OCI-LY3 (cell line): ENCODE measurements around the gene SLC13A2.
"Not testable (repeated sequence)": the region's sequence is repeated elsewhere in the genome, so short reads cannot be mapped to it uniquely, and the experiment has no call there.

Experiments
- H2AFZ ChIP-seq: fragments of 200-600, 300-600 bp; shearing (Covaris generic); 2 replicates; pipeline ENCODE4 v1.6.0; 2014; ENCODE audit warnings: antibody characterized with exemption, low read depth, low read length
- H3K27ac ChIP-seq: fragments of 200-600, 300-600 bp; sonication (generic); 2 replicates; pipeline ENCODE4 v1.5.1; 2014; ENCODE audit warnings: mild to moderate bottlenecking, low read length, moderate library complexity, mixed read lengths
- H3K27me3 ChIP-seq: fragments of 200-600, 300-600 bp; sonication (generic); 2 replicates; pipeline ENCODE4 v1.6.1; 2014; ENCODE audit warnings: low read depth, low read length, mixed read lengths
- H3K36me3 ChIP-seq: fragments of 200-600, 300-600 bp; sonication (generic); replicated peaks from 2 replicates; pipeline ENCODE3; 2014; ENCODE audit warnings: low read depth, low read length, mixed read lengths
- H3K4me1 ChIP-seq: fragments of 300-600, 200-600 bp; sonication (generic); 2 replicates; pipeline ENCODE4 v1.6.1; 2014; ENCODE audit warnings: low read length, mixed read lengths
- H3K4me2 ChIP-seq: fragments of 200-600, 300-600 bp; sonication (generic); 2 replicates; pipeline ENCODE4 v1.6.1; 2014; ENCODE audit warnings: low read length, mixed read lengths
- H3K4me3 ChIP-seq: fragments of 300-600, 200-600 bp; sonication (generic); 2 replicates; pipeline ENCODE4 v1.5.1; 2014; ENCODE audit warnings: antibody characterized with exemption, mild to moderate bottlenecking, low read length, moderate library complexity
- H3K79me2 ChIP-seq: fragments of 300-600, 200-600 bp; shearing (Covaris generic); 2 replicates; pipeline ENCODE4 v1.6.1; 2014; ENCODE audit warnings: mild to moderate bottlenecking, low read length, mixed read lengths
- H3K9ac ChIP-seq: fragments of 300-600, 200-600 bp; shearing (Covaris generic); 2 replicates; pipeline ENCODE4 v1.6.0; 2014; ENCODE audit warnings: mild to moderate bottlenecking, low read length, moderate library complexity
- H3K9me3 ChIP-seq: fragments of 200-600, 300-600 bp; shearing (Covaris generic); 2 replicates; pipeline ENCODE4 v1.6.1; 2014; ENCODE audit warnings: low read length, mixed read lengths; ENCODE audit not compliant: insufficient read depth
- H4K20me1 ChIP-seq: fragments of 200-600, 300-600 bp; sonication (generic); 2 replicates; pipeline ENCODE4 v1.6.1; 2016; ENCODE audit warnings: low read length, mixed read lengths; ENCODE audit not compliant: insufficient read depth
- CTCF ChIP-seq: fragments of 200-600, 300-600 bp; sonication (generic); IDR thresholded peaks from 2 replicates; pipeline ENCODE4 v1.5.1; 2014; ENCODE audit warnings: antibody characterized with exemption, low read length, low read depth
- EZH2phosphoT487 ChIP-seq: fragments of 200-600 bp; shearing (Covaris generic); IDR thresholded peaks from 2 replicates; pipeline ENCODE4 v1.6.1; 2018; ENCODE audit warnings: antibody characterized with exemption, mixed run types, low read depth

SLC13A2 gene

GRCh38 chr17:28521311-28522085 lies 48.1 kb downstream of the SLC13A2 start:
- no peaks in the 10 kb centered on the region for H3K9me3 ChIP-seq
- H3K27me3 ChIP-seq = no peaks in the 10 kb centered on the region
- no peak overlapping the region for H2AFZ ChIP-seq

GRCh38 chr17:28522281-28522680 lies 48.8 kb downstream of the SLC13A2 start:
- H3K9ac ChIP-seq, H3K27ac ChIP-seq, H3K27me3 ChIP-seq, H3K79me2 ChIP-seq, H3K9me3 ChIP-seq, H3K36me3 ChIP-seq, H3K4me2 ChIP-seq, H2AFZ ChIP-seq, H3K4me3 ChIP-seq, H4K20me1 ChIP-seq: not testable (repeated sequence)
- H3K4me1 ChIP-seq = peaks cover 26% of the 10 kb centered on the region

More at GRCh38 chr17:28521311-28522085, 48.1 kb downstream of the SLC13A2 start:
- H4K20me1 ChIP-seq = no peaks in the 10 kb centered on the region
- peaks cover 19% of the 10 kb centered on the region for H3K4me1 ChIP-seq
- TF ChIP-seq CTCF (no peak), EZH2phosphoT487 (no peak)
- no peak overlapping the region for H3K27ac ChIP-seq
- no peak overlapping the region for H3K4me3 ChIP-seq
- no peak overlapping the region for H3K4me2 ChIP-seq
- no peak overlapping the region for H3K9ac ChIP-seq
- no peaks in the 10 kb centered on the region for H3K79me2 ChIP-seq
- no peaks in the 10 kb centered on the region for H3K36me3 ChIP-seq

DNA sequence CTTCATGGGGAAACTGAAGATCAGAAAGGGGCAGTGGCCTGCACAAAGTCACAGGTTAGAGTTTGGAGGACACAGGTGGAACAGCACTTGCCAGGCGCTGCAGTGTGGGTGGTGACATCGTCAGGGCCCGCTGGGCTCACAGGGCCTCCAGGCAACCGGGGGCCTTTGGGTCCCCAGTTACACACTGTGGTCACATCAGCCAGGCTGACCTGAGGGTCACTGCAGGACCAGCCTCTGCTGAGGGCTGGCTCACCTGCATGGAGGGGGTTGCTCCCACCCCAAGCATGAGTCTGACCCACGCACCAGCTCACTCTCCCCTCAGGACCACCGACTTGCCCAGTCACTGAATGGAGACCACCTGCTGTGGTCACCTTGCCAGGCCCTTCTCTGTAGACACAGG lies 49.7 kb downstream of the SLC13A2 start:
- Histone ChIP-seq H3K27ac (no peak overlapping the region), H3K9me3 (no peaks in the 10 kb centered on the region), H3K4me3 (no peak overlapping the region), H4K20me1 (no peaks in the 10 kb centered on the region), H3K9ac (no peak overlapping the region), H3K4me2 (no peak overlapping the region), H2AFZ (no peak overlapping the region), H3K79me2 (no peaks in the 10 kb centered on the region), H3K27me3 (no peaks in the 10 kb centered on the region), H3K36me3 (no peaks in the 10 kb centered on the region), H3K4me1 (peaks cover 22% of the 10 kb centered on the region)
- no peak for TF ChIP-seq EZH2phosphoT487
- TF ChIP-seq CTCF = no peak

- no peaks in the 10 kb centered on the region for H3K9me3 ChIP-seq
- H3K79me2 ChIP-seq = no peaks in the 10 kb centered on the region
- no peak overlapping the region for H3K4me2 ChIP-seq
- no peaks in the 10 kb centered on the region for H3K27me3 ChIP-seq
- H2AFZ ChIP-seq = no peak overlapping the region
- TF ChIP-seq CTCF (no peak), EZH2phosphoT487 (no peak)
- H4K20me1 ChIP-seq = no peaks in the 10 kb centered on the region
- peaks cover 16% of the 10 kb centered on the region for H3K4me1 ChIP-seq
- H3K27ac ChIP-seq = no peak overlapping the region
- no peak overlapping the region for H3K9ac ChIP-seq
- H3K4me3 ChIP-seq = no peak overlapping the region
- no peaks in the 10 kb centered on the region for H3K36me3 ChIP-seq
Observed at GRCh38 chr17:28523876-28524275, 50.4 kb downstream of the SLC13A2 start.
